ENCODE data around the gene TRABD2B.

Gene TRABD2B

GRCh38 chr1:47940779-47941178 is 56.4 kb downstream of the TRABD2B start:
- H3K4me3 Mint-ChIP-seq: no peak overlapping the region
- H3K27ac Mint-ChIP-seq: no peak overlapping the region
- no peaks in the 10 kb centered on the region for H3K36me3 Mint-ChIP-seq (ENCODE audit: low read depth)
- no peaks in the 10 kb centered on the region for H3K9me3 Mint-ChIP-seq
- H3K4me1 Mint-ChIP-seq: peaks cover 44% of the 10 kb centered on the region
- peaks cover 24% of the 10 kb centered on the region for H3K27me3 Mint-ChIP-seq (ENCODE audit: low read depth)
- TF ChIP-seq, protein P1, sequence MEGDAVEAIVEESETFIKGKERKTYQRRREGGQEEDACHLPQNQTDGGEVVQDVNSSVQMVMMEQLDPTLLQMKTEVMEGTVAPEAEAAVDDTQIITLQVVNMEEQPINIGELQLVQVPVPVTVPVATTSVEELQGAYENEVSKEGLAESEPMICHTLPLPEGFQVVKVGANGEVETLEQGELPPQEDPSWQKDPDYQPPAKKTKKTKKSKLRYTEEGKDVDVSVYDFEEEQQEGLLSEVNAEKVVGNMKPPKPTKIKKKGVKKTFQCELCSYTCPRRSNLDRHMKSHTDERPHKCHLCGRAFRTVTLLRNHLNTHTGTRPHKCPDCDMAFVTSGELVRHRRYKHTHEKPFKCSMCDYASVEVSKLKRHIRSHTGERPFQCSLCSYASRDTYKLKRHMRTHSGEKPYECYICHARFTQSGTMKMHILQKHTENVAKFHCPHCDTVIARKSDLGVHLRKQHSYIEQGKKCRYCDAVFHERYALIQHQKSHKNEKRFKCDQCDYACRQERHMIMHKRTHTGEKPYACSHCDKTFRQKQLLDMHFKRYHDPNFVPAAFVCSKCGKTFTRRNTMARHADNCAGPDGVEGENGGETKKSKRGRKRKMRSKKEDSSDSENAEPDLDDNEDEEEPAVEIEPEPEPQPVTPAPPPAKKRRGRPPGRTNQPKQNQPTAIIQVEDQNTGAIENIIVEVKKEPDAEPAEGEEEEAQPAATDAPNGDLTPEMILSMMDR (IDR thresholded peaks at IDR 0.05; ENCODE audit: unreplicated experiment in 3 of 3): no peak

DNA sequence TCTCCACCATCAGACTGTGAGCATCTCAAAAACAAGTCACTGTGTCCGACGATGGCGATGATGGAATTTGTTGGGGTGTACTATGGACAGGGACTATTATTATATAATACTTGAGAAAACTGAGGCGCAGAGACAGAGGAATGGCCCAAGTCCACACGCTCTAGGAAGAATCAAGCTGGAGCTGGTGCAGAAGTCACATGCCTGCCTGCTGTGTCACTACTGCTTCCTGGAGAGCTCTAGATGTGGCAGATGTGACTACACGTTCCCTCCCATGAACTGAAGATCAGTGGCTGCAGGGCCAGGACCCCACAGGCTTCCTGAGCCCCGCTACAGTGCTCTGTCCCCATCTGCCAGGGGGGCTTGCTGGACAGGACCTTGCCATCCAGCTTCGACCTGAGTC is 56.9 kb downstream of the TRABD2B start:
- Mint-ChIP-seq H3K36me3 (ENCODE audit: low read depth) (no peaks in the 10 kb centered on the region), H3K27me3 (ENCODE audit: low read depth) (peaks cover 20% of the 10 kb centered on the region), H3K4me3 (no peak overlapping the region), H3K4me1 (peaks cover 46% of the 10 kb centered on the region), H3K9me3 (no peaks in the 10 kb centered on the region), H3K27ac (no peak overlapping the region)
- TF ChIP-seq, protein P1 (IDR thresholded peaks at IDR 0.05; ENCODE audit: unreplicated experiment in 3 of 3): no peak

DNA sequence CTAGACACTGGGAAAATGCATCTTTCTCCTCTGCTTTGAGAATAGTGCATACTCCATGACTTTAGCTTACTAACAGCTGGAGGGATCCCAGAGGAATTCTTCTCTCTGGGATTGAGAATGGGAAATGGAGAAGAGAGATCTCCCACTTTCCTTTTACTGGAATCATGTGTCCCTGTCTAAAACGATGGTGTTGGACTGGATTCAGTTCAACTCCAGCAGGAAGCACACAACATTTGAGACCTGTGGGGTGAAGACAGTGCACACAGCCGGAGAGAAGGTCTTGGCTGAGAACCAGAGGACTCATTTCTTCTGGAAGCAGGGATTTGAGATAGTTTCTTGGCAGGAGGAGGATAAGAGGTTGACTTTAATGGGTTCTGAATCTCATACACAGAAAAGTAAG is 58.7 kb downstream of the TRABD2B start:
- TF ChIP-seq, protein P1 (IDR thresholded peaks at IDR 0.05; ENCODE audit: unreplicated experiment in 3 of 3): no peak
- Mint-ChIP-seq H3K36me3 (ENCODE audit: low read depth) (no peaks in the 10 kb centered on the region), H3K27me3 (ENCODE audit: low read depth) (peaks cover 8% of the 10 kb centered on the region), H3K4me1 (peaks cover 48% of the 10 kb centered on the region), H3K27ac (peak overlapping the region; percentile 38 to 75 (median 73)), H3K9me3 (no peaks in the 10 kb centered on the region), H3K4me3 (peak overlapping the region in 2 of 3 experiments; percentile 4)

- peaks cover 8% of the 10 kb centered on the region for H3K27me3 Mint-ChIP-seq (ENCODE audit: low read depth)
- TF ChIP-seq, protein P1 (IDR thresholded peaks at IDR 0.05; ENCODE audit: unreplicated experiment in 3 of 3): no peak
- no peaks in the 10 kb centered on the region for H3K9me3 Mint-ChIP-seq
- no peak overlapping the region for H3K4me3 Mint-ChIP-seq
- peaks cover 48% of the 10 kb centered on the region for H3K4me1 Mint-ChIP-seq
- peak overlapping the region in 1 of 3 experiments; percentile 25 for H3K27ac Mint-ChIP-seq
- no peaks in the 10 kb centered on the region for H3K36me3 Mint-ChIP-seq (ENCODE audit: low read depth)
Observed at GRCh38 chr1:47937586-47938254, 59.5 kb downstream of the TRABD2B start.

DNA sequence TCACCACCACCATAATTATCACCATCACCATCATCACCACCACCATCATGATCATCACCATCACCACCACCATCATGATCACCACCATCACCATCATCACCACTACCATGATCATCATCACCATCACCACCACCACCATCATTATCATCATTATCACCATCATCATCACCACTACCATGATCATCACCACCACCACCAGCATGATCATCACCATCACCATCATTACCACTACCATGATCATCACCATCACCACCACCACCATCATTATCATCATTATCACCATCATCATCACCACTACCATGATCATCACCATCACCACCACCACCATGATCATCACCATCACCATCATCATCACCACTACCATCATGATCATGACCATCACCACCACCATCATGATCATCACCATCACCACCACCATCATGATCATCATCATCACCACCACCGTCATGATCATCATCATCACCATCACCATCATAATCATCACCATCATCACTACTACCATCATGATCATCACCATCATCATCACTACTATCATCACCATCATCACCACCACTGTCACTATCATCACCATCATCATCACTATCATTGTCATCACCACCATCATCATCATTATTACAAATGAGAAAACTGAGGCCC is 60.2 kb downstream of the TRABD2B start:
- no peaks in the 10 kb centered on the region for H3K36me3 Mint-ChIP-seq (ENCODE audit: low read depth)
- H3K9me3 Mint-ChIP-seq: no peaks in the 10 kb centered on the region

More for the DNA sequence above, 60.2 kb downstream of the TRABD2B start:
- TF ChIP-seq, protein P1 (IDR thresholded peaks at IDR 0.05; ENCODE audit: unreplicated experiment in 3 of 3): no peak
- peaks cover 6% of the 10 kb centered on the region for H3K27me3 Mint-ChIP-seq (ENCODE audit: low read depth)
- no peak overlapping the region for H3K27ac Mint-ChIP-seq
- no peak overlapping the region for H3K4me3 Mint-ChIP-seq
- peaks cover 46% of the 10 kb centered on the region for H3K4me1 Mint-ChIP-seq

Measured in nephron (organoid).